ENCODE data around the gene THAP5.

Gene THAP5

DNA sequence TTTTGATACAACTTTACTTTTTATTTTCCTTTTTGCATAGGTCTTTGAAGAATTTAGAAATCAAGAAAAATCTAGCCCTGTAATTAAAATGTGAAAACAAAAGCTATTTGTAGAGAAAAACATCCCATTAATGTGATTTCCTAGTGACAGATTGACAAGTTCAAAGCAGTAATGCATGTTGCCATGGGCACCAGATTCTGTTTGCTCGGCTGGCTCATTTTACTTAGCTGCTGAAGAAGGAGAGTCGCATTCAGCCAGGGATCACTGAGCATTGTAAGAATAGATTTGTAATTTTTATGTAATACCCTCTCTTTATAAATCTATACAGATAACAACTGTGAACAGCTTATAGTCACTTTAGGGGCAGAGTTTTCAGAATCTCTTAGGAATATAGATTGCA, 28.6 kb upstream of the THAP5 start:
- TF ChIP-seq, protein P1, sequence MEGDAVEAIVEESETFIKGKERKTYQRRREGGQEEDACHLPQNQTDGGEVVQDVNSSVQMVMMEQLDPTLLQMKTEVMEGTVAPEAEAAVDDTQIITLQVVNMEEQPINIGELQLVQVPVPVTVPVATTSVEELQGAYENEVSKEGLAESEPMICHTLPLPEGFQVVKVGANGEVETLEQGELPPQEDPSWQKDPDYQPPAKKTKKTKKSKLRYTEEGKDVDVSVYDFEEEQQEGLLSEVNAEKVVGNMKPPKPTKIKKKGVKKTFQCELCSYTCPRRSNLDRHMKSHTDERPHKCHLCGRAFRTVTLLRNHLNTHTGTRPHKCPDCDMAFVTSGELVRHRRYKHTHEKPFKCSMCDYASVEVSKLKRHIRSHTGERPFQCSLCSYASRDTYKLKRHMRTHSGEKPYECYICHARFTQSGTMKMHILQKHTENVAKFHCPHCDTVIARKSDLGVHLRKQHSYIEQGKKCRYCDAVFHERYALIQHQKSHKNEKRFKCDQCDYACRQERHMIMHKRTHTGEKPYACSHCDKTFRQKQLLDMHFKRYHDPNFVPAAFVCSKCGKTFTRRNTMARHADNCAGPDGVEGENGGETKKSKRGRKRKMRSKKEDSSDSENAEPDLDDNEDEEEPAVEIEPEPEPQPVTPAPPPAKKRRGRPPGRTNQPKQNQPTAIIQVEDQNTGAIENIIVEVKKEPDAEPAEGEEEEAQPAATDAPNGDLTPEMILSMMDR (IDR thresholded peaks at IDR 0.05; ENCODE audit: low read depth, low read length), result no peak
- no peak overlapping the region for H3K4me3 ChIP-seq (ENCODE audit: low read depth, low read length)
- in situ Hi-C loops (cut with HindIII; ENCODE audit: low sequenced_read_pairs), result no loop called here
- DNase-seq (ENCODE audit: low read depth, low spot score), result no peak

DNA sequence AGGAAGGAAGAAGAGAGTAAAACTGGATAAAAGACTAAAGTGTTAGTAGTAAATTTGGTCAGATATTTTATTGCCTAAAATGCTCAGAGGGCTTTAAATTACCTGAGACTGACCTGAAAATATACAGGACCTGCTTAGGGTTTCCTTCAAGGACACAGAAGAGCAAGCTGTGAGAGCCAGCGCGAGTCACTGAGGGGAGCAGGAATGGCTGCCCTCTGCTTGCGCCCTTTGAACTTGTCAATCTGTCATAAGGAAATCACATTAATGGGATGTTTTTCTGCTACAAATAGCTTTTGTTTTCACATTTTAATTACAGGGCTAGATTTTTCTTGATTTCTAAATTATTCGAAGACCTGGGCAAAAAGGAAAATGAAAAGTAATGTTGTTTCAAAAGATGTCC, 27.1 kb upstream of the THAP5 start:
- in situ Hi-C loops (cut with HindIII; ENCODE audit: low sequenced_read_pairs), result no loop called here
- DNase-seq (ENCODE audit: low read depth, low spot score), result no peak
- TF ChIP-seq, protein P1 (IDR thresholded peaks at IDR 0.05; ENCODE audit: low read depth, low read length), result no peak
- H3K4me3 ChIP-seq (ENCODE audit: low read depth, low read length), result no peak overlapping the region

DNA sequence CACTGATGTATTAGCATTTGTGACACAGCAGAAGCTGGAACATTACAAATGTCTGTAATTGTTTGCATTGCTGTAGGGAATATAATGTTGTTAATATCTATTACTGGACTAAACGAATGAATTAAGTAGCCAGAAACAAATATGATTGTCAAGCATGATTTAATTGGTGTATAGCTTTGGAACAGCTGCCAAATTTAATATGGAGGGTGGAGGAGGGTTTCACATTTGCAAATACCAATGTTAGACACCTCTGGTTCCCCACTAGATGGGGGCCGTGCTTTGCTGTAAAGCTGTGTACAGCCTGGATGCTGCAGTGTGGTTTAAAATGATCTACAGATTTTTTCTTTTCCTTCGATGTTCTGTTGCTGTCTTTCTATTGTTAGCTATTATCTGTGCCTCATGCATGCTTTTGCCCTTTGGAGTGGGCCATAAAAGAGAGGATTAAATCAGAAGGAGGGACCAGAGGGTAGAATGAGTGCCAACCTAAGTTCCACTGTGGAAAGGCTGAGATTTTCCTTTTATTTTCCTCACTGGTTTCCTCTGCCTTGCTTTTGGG, 23.2 kb upstream of the THAP5 start:
- TF ChIP-seq, protein P1 (IDR thresholded peaks at IDR 0.05; ENCODE audit: low read depth, low read length), result peak; percentile 37
- no peak overlapping the region for H3K4me3 ChIP-seq (ENCODE audit: low read depth, low read length)
- in situ Hi-C loops (cut with HindIII; ENCODE audit: low sequenced_read_pairs), result no loop called here
- DNase-seq (ENCODE audit: low read depth, low spot score), result no peak

DNA sequence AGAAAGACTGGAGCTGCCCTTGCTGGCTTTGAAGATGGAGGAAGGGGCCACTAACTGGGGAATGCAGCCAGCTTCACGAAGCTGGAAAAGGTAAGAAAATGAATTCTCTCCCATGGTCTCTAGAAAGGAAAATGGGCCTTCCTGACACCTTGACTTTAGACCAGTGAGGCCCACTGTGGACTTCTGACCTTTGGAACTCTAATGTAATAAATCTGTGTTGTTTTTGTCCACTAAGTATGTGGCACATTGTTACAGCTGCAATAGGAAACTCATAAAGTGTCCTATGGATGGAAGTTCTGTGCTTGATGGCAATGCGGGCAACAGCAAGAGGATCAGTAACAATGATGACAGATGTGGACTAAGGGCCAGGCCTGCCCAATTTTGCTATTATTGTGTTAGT, 21.1 kb upstream of the THAP5 start:
- H3K4me3 ChIP-seq (ENCODE audit: low read depth, low read length), result no peak overlapping the region
- in situ Hi-C loops (cut with HindIII; ENCODE audit: low sequenced_read_pairs), result no loop called here
- TF ChIP-seq, protein P1 (IDR thresholded peaks at IDR 0.05; ENCODE audit: low read depth, low read length), result no peak
- no peak for DNase-seq (ENCODE audit: low read depth, low spot score)

DNA sequence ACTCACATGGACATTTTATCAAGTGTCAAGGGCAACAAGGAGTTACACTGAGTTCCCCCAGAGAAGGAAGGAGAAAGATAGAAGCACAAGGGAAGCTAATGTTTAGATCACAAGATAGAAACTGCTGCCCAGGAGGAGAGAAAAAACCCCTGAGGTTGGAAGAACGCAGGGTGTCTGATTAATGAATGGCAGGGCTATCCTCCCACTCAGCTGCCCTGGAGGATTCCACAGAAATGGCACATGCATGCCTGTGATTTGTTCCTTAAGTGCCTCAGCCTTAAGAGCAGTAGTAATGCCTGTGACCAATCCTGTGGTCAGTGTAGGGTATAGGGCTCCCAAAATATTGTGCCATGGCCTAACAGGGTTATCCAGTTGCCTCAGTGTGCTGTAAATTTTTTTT, 20.4 kb upstream of the THAP5 start:
- DNase-seq (ENCODE audit: low read depth, low spot score), result no peak
- H3K4me3 ChIP-seq (ENCODE audit: low read depth, low read length), result no peak overlapping the region
- in situ Hi-C loops (cut with HindIII; ENCODE audit: low sequenced_read_pairs), result no loop called here
- TF ChIP-seq, protein P1 (IDR thresholded peaks at IDR 0.05; ENCODE audit: low read depth, low read length), result no peak

DNA sequence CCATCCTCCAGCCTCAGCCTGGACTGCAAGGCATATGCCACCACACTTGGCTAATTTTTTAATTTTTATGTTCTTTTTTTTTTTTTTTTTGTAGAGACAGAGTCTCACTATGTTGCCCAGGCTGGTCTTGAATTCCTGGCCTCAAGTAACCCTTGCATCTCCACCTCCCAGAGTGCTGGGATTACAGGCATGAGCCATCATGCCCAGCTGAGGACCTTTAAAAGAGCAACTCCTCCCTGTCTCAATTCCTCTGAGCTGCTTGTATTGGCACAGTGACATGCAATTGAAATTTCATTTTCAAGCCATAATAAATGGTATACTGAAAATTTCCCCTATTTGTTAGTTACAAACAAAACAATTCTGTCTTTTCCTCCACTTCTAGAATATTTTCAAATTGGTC, 19.7 kb upstream of the THAP5 start:
- TF ChIP-seq, protein P1 (IDR thresholded peaks at IDR 0.05; ENCODE audit: low read depth, low read length), result no peak
- in situ Hi-C loops (cut with HindIII; ENCODE audit: low sequenced_read_pairs), result no loop called here
- H3K4me3 ChIP-seq (ENCODE audit: low read depth, low read length), result no peak overlapping the region

DNA sequence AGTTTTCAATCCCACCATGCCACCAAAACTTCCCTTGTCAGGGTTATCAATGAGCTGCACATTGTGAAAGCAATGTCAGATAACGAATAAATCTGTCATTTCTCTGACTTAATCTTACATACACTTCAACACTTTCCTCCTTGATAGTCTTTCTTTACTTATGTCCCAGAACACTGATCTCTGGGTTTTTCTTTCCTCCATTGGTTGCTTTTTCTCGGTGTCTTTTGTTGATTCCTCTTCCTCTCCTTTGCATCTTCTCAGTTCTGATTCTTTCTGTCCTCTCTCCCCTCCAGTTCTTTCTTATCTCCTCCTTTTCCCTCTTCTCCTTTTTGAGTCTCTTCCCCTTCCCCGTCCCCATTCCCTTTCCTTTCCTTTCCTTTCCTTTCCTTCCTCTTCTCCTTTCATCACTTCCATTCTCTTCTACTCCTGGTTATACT, 16.8 kb upstream of the THAP5 start:
- in situ Hi-C loops (cut with HindIII; ENCODE audit: low sequenced_read_pairs), result no loop called here
- TF ChIP-seq, protein P1 (IDR thresholded peaks at IDR 0.05; ENCODE audit: low read depth, low read length), result no peak
- no peak overlapping the region for H3K4me3 ChIP-seq (ENCODE audit: low read depth, low read length)
- DNase-seq (ENCODE audit: low read depth, low spot score), result no peak

More for the DNA sequence above, 19.7 kb upstream of the THAP5 start:
- no peak for DNase-seq (ENCODE audit: low read depth, low spot score)

All from astrocyte of the spinal cord (primary cell).